HEK293 (cell line): Measurements from ENCODE around the gene IFT27.

ENCODE experiments used
- CTCF ChIA-PET: fragments of 350-600 bp; formaldehyde crosslinking; extraction: SDS; loops from one replicate; lab custom pipeline; 2021; ENCODE audit warnings: antibody characterized with exemption; lab: Yijun Ruan, JAX
- POLR2A ChIA-PET: fragments of 300-600 bp; formaldehyde crosslinking; extraction: SDS; loops from one replicate; lab custom pipeline; 2020; ENCODE audit warnings: antibody characterized with exemption, inconsistent platforms; lab: Yijun Ruan, JAX
- H3K27ac ChIP-seq: fragments of 200-500 bp; sonication (Bioruptor generic); 2 replicates; pipeline ENCODE4 v1.5.1; 2014; ENCODE audit warnings: low read depth, low read length, control low read depth, inconsistent platforms; ENCODE audit errors: extremely low read depth
- H3K36me3 ChIP-seq, 2 experiments: fragments of 200-500 bp in 1 of 2; sonication (Bioruptor generic) in 1 of 2; 1 replicate in 1 of 2; 2 replicates in 1 of 2; pipeline ENCODE4 v1.5.1; 2014 to 2017; ENCODE audit warnings: inconsistent platforms in 2 of 2, low read length in 2 of 2; ENCODE audit not compliant: control insufficient read depth in 2 of 2, insufficient read depth in 1 of 2
- H3K4me1 ChIP-seq: fragments of 200-500 bp; sonication (Bioruptor generic); 2 replicates; pipeline ENCODE4 v1.5.1; 2014; ENCODE audit warnings: mild to moderate bottlenecking, low read length, inconsistent platforms; ENCODE audit not compliant: control insufficient read depth, insufficient read depth
- H3K4me3 ChIP-seq: 2 replicates; pipeline ENCODE4 v1.5.1; 2011; ENCODE audit warnings: low read depth, mild to moderate bottlenecking, control low read depth, low read length, moderate library complexity
- H3K9me3 ChIP-seq: fragments of 200-500 bp; sonication (Bioruptor generic); 2 replicates; pipeline ENCODE4 v1.5.1; 2014; ENCODE audit warnings: low read depth, low read length, inconsistent platforms; ENCODE audit not compliant: control insufficient read depth, insufficient read depth
- EGR2 ChIP-seq: fragments of 450-650 bp; formaldehyde crosslinking; IDR thresholded peaks from 2 replicates; pipeline ENCODE4 v1.5.1; 2016; ENCODE audit warnings: low read depth, missing biosample characterization, missing genetic modification characterization
- HOXA7 ChIP-seq: sonication (generic); formaldehyde crosslinking; IDR thresholded peaks from 2 replicates; pipeline ENCODE4 v1.8.1; 2022; ENCODE audit warnings: missing genetic modification reagents, borderline replicate concordance
- KLF10 ChIP-seq: fragments of 450-650 bp; IDR thresholded peaks from 2 replicates; pipeline ENCODE4 v1.5.1; 2018; ENCODE audit warnings: missing biosample characterization, mild to moderate bottlenecking, missing genetic modification characterization
- RBAK ChIP-seq: fragments of 450-650 bp; formaldehyde crosslinking; IDR thresholded peaks from 2 replicates; pipeline ENCODE4 v1.5.1; 2016; ENCODE audit warnings: missing biosample characterization, missing genetic modification characterization
- ZFHX2 ChIP-seq: fragments of 450-650 bp; formaldehyde crosslinking; conservative IDR thresholded peaks from 2 replicates; pipeline ENCODE4 v1.5.1; 2016; ENCODE audit warnings: missing biosample characterization, missing genetic modification characterization
- ZNF146 ChIP-seq: fragments of 450-650 bp; formaldehyde crosslinking; IDR thresholded peaks from 2 replicates; pipeline ENCODE4 v1.5.1; 2016; ENCODE audit warnings: missing biosample characterization, missing genetic modification characterization
- ZNF2 ChIP-seq: fragments of 450-650 bp; formaldehyde crosslinking; IDR thresholded peaks from 2 replicates; pipeline ENCODE4 v1.5.1; 2016; ENCODE audit warnings: missing biosample characterization, missing genetic modification characterization
- ZNF416 ChIP-seq: fragments of 450-650 bp; formaldehyde crosslinking; IDR thresholded peaks from 2 replicates; pipeline ENCODE4 v1.5.1; 2016; ENCODE audit warnings: missing biosample characterization, missing genetic modification characterization
- ZNF558 ChIP-seq: fragments of 450-650 bp; formaldehyde crosslinking; IDR thresholded peaks from 2 replicates; pipeline ENCODE4 v1.5.1; 2016; ENCODE audit warnings: missing biosample characterization, missing genetic modification characterization
- ZNF561 ChIP-seq: fragments of 450-650 bp; IDR thresholded peaks from 2 replicates; pipeline ENCODE4 v1.5.1; 2018; ENCODE audit warnings: missing biosample characterization, missing genetic modification characterization, borderline replicate concordance
- ZNF580 ChIP-seq: fragments of 450-650 bp; formaldehyde crosslinking; IDR thresholded peaks from 2 replicates; pipeline ENCODE4 v1.5.1; 2016; ENCODE audit warnings: missing biosample characterization, missing genetic modification characterization
- ZNF654 ChIP-seq: fragments of 450-650 bp; formaldehyde crosslinking; IDR thresholded peaks from 2 replicates; pipeline ENCODE4 v1.5.1; 2016; ENCODE audit warnings: low read depth, missing biosample characterization, missing genetic modification characterization
- ZNF747 ChIP-seq: fragments of 450-650 bp; formaldehyde crosslinking; IDR thresholded peaks from 2 replicates; pipeline ENCODE4 v1.5.1; 2016; ENCODE audit warnings: missing biosample characterization, missing genetic modification characterization
- ZSCAN30 ChIP-seq: fragments of 450-650 bp; IDR thresholded peaks from 2 replicates; pipeline ENCODE4 v1.5.1; 2018; ENCODE audit warnings: missing biosample characterization, mild to moderate bottlenecking, missing genetic modification characterization, moderate library complexity
- TF ChIP-seq, protein P1 (sequence below): fragments of 450-650 bp; IDR thresholded peaks from 2 replicates; pipeline ENCODE4 v1.5.1; 2018; ENCODE audit warnings: missing biosample characterization, mild to moderate bottlenecking, missing genetic modification characterization
- TF ChIP-seq, protein P2 (sequence below): fragments of 450-650 bp; formaldehyde crosslinking; IDR thresholded peaks from 2 replicates; pipeline ENCODE4 v1.5.1; 2016; ENCODE audit warnings: missing biosample characterization, missing genetic modification characterization
- TF ChIP-seq, protein P3 (sequence below): fragments of 450-650 bp; IDR thresholded peaks from 2 replicates; pipeline ENCODE4 v1.5.1; 2018; ENCODE audit warnings: missing biosample characterization, missing genetic modification characterization
- TF ChIP-seq, protein P4 (sequence below): fragments of 450-650 bp; formaldehyde crosslinking; IDR thresholded peaks from 2 replicates; pipeline ENCODE4 v1.5.0; 2017; ENCODE audit warnings: missing biosample characterization, missing genetic modification characterization, borderline replicate concordance
- TF ChIP-seq, protein P5 (sequence below): fragments of 450-650 bp; formaldehyde crosslinking; optimal IDR thresholded peaks from 2 replicates; pipeline ENCODE3; 2016; ENCODE audit warnings: missing biosample characterization, mild to moderate bottlenecking, missing genetic modification characterization

Gene IFT27

GRCh38 chr22:36769541-36770512 is 6.1 kb downstream of the IFT27 start (continued):
- TF ChIP-seq, protein P1, sequence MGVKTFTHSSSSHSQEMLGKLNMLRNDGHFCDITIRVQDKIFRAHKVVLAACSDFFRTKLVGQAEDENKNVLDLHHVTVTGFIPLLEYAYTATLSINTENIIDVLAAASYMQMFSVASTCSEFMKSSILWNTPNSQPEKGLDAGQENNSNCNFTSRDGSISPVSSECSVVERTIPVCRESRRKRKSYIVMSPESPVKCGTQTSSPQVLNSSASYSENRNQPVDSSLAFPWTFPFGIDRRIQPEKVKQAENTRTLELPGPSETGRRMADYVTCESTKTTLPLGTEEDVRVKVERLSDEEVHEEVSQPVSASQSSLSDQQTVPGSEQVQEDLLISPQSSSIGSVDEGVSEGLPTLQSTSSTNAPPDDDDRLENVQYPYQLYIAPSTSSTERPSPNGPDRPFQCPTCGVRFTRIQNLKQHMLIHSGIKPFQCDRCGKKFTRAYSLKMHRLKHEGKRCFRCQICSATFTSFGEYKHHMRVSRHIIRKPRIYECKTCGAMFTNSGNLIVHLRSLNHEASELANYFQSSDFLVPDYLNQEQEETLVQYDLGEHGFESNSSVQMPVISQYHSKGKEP (tag by site-specific recombination): no peak
- TF ChIP-seq ZFHX2 (tag by site-specific recombination) (no peak), ZSCAN30 (no peak), ZNF558 (tag by site-specific recombination) (no peak), RBAK (no peak), ZNF580 (tag by site-specific recombination) (no peak)

DNA sequence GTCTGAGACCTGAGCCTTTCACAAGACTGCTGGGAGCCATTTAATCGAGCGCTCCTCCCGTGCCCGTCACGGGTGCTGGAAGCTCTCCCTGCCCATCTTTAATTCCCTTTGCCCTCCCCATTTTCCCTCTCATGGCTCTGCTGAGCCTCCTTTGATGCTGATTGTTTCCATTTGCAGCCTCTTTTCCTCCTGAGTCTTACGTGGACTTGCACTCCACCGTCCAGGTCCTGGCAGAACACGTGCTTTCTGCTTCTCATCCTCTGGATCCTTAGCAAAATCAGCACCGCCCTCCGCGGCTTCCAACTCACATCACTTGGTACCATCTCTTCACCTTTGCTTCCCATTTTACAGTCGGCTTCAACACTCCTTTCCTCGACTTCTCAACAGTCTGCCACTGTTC is 7.3 kb downstream of the IFT27 start:
- H3K36me3 ChIP-seq: peaks cover 3 to 55% of the 10 kb centered on the region in 2 experiments; a peak in 2 of 3 replicates
- POLR2A ChIA-PET: interaction anchor here (1.4 kb wide), 1 partner anchor 7 kb away, joined by 3 read pairs; the partner anchor contains the start of gene IFT27
- H3K4me1 ChIP-seq: no peaks in the 10 kb centered on the region
- CTCF ChIA-PET: interaction anchor here (0.6 to 5.7 kb wide), 2 partner anchors 11 to 85 kb away, joined by 3 to 48 read pairs; no protein-coding TSS in a partner anchor
- TF ChIP-seq ZNF561 (tag by site-specific recombination) (no peak), ZNF747 (tag by site-specific recombination) (no peak), ZNF146 (no peak)
- TF ChIP-seq, protein P2, sequence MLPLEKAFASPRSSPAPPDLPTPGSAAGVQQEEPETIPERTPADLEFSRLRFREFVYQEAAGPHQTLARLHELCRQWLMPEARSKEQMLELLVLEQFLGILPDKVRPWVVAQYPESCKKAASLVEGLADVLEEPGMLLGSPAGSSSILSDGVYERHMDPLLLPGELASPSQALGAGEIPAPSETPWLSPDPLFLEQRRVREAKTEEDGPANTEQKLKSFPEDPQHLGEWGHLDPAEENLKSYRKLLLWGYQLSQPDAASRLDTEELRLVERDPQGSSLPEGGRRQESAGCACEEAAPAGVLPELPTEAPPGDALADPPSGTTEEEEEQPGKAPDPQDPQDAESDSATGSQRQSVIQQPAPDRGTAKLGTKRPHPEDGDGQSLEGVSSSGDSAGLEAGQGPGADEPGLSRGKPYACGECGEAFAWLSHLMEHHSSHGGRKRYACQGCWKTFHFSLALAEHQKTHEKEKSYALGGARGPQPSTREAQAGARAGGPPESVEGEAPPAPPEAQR (tag by site-specific recombination): no peak
- TF ChIP-seq, protein P3, sequence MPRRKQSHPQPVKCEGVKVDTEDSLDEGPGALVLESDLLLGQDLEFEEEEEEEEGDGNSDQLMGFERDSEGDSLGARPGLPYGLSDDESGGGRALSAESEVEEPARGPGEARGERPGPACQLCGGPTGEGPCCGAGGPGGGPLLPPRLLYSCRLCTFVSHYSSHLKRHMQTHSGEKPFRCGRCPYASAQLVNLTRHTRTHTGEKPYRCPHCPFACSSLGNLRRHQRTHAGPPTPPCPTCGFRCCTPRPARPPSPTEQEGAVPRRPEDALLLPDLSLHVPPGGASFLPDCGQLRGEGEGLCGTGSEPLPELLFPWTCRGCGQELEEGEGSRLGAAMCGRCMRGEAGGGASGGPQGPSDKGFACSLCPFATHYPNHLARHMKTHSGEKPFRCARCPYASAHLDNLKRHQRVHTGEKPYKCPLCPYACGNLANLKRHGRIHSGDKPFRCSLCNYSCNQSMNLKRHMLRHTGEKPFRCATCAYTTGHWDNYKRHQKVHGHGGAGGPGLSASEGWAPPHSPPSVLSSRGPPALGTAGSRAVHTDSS (tag by site-specific recombination): no peak
- TF ChIP-seq, all 188 proteins: peak for 0
- Histone ChIP-seq H3K9me3 (no peaks in the 10 kb centered on the region), H3K27ac (no peak overlapping the region), H3K4me3 (no peak overlapping the region)

DNA sequence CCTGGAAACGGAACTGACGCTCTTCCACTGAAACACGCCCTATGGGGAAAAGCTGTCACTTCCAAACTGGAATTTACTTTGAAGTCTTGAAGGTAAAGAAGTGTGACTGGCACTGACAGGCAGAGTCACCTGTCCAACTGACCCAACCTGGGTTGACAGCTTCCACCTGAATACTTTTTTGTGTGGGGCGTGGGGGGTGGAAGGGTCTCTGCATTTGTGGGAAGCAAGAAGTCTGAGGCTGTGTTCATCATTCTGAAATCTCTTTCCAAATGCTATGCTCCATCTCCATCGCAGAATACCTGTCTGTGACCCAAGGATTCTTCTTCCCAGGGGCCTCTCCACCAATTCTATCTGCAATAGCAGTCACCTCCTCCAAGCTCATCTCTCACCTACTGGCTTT is 7.8 kb downstream of the IFT27 start:
- Histone ChIP-seq H3K4me3 (no peak overlapping the region), H3K36me3 (peaks cover 3 to 60% of the 10 kb centered on the region in 2 experiments; a peak in 2 of 3 replicates), H3K27ac (no peak overlapping the region), H3K9me3 (no peaks in the 10 kb centered on the region), H3K4me1 (no peaks in the 10 kb centered on the region)
- CTCF ChIA-PET: interaction anchor here (0.7 to 5.7 kb wide), 4 partner anchors 11 to 212 kb away, joined by 3 to 48 read pairs (median 12); no protein-coding TSS in a partner anchor
- POLR2A ChIA-PET: interaction anchor here (0.6 to 1.4 kb wide), 2 partner anchors 8 to 469 kb away, joined by 3 to 4 read pairs; partner anchors contain the start of gene IFT27
- TF ChIP-seq HOXA7: no peak
- TF ChIP-seq ZNF654 (tag by site-specific recombination): no peak
- TF ChIP-seq, protein P4, sequence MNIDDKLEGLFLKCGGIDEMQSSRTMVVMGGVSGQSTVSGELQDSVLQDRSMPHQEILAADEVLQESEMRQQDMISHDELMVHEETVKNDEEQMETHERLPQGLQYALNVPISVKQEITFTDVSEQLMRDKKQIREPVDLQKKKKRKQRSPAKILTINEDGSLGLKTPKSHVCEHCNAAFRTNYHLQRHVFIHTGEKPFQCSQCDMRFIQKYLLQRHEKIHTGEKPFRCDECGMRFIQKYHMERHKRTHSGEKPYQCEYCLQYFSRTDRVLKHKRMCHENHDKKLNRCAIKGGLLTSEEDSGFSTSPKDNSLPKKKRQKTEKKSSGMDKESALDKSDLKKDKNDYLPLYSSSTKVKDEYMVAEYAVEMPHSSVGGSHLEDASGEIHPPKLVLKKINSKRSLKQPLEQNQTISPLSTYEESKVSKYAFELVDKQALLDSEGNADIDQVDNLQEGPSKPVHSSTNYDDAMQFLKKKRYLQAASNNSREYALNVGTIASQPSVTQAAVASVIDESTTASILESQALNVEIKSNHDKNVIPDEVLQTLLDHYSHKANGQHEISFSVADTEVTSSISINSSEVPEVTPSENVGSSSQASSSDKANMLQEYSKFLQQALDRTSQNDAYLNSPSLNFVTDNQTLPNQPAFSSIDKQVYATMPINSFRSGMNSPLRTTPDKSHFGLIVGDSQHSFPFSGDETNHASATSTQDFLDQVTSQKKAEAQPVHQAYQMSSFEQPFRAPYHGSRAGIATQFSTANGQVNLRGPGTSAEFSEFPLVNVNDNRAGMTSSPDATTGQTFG (tag by site-specific recombination): no peak
- TF ChIP-seq, protein P5, sequence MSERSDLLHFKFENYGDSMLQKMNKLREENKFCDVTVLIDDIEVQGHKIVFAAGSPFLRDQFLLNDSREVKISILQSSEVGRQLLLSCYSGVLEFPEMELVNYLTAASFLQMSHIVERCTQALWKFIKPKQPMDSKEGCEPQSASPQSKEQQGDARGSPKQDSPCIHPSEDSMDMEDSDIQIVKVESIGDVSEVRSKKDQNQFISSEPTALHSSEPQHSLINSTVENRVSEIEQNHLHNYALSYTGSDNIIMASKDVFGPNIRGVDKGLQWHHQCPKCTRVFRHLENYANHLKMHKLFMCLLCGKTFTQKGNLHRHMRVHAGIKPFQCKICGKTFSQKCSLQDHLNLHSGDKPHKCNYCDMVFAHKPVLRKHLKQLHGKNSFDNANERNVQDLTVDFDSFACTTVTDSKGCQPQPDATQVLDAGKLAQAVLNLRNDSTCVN: no peak
- TF ChIP-seq ZNF2 (tag by site-specific recombination): no peak
- TF ChIP-seq EGR2 (tag by site-specific recombination): no peak
- TF ChIP-seq ZNF416 (tag by site-specific recombination): no peak
- no peak for TF ChIP-seq KLF10 (tag by site-specific recombination)
